Stimulated activated CD4-positive, alpha-beta T cell treated with anti-CD3 and anti-CD28 coated beads, Interleukin-12 subunit alpha, Interleukin-12 subunit beta, amount 100 ng/mL, for 48 hours (primary cell): ENCODE results near the gene ITIH4.
"Not testable (repeated sequence)": the region's sequence is repeated elsewhere in the genome, so short reads cannot be mapped to it uniquely, and the experiment has no call there.

ENCODE experiments used
- DNase-seq, 3 donors: peaks; one replicate each; pipeline ENCODE4 v3.0.0-alpha.2; 2020; ENCODE audit warnings: low read depth in 2 of 3, low spot score in 1 of 3

ITIH4 gene

DNA sequence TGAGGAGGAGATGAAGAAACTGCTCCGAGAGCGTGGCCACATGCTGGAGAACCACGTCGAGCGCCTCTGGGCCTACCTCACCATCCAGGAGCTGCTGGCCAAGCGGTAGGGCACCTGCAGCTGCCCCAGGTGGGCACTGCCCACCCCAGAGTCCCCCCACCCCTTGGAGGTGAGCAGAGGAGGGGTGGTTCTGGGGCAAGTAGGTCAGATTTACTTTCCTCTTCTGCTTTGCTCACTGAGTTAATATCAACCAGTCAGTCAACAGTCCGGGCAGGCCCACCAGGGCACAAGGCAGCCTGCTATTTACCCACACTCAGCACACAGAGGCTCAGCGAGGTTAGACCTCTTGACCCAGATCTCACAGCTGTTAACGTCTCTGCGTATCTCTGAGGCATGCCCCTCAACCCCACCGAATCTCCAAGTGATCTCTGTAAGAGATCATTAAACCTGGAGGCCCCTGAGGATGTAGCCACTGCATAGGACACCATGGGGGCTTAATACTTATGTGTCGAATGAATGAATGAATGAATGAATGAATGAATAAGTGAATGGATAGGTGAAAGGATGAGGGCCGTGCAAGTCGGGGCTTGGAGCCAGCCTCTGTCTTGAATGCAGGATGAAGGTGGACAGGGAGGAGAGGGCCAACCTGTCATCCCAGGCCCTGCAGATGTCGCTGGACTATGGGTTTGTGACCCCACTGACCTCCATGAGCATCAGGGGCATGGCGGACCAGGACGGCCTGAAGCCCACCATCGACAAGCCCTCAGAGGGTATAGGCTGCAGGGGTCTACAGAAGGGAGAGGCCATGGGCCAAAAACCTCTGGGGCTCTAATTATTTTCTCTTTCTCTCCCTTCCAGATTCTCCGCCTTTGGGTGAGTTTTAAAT, 43.9 kb downstream of the ITIH4 start:
- no peak for DNase-seq

DNA sequence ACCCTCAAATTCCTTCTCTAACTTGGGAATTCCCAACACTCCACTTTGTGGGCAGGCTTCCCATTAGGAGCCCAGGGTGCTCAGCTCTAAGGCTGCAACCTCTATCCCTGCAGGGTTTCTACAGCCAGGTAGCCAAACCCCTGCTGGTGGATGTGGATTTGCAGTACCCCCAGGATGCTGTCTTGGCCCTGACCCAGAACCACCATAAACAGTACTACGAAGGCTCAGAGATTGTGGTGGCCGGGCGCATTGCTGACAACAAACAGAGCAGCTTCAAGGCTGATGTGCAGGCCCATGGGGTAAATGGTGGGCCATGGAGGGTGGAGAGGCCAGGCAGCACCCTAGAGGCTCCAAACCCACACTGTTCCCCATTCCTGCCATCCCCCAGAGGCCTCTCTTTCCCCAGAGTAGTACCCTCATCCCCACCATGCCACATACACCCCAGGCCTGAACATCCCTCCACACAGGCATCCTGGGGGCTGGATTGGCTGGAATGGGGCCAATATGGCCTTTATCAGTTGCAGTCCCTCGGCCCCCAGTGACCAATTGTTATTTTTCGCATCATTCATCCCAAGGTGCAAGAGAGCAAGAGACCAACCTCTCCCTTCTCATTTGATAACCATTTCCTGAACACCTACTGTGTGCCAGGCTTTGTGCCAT, 45.4 kb downstream of the ITIH4 start:
- no peak for DNase-seq

DNA sequence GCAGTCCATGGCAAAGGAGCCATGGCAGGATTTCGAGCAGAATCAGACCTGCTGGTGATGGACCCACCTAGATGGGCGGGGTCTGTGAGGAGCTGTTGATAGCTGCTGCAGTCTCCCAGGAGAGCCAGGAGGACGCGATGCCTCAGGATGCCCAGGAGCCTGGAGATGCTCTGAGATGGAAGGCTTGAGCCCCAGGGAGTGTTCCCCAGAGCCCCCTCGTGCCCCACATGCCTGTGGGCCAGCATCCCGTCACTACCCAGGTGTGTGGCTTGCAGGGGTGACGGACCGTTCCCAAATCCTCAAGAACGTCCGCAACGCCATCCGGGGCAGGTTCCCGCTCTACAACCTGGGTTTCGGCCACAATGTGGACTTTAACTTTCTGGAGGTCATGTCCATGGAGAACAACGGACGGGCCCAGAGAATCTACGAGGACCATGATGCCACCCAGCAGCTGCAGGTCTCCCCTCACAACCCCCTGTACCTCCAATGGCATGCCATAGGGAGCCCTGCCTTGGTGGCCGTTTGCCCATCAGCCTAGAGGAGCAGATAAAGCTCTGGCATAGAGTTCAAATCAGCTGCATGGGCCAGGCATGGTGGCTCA, 46.4 kb downstream of the ITIH4 start:
- no peak for DNase-seq

DNA sequence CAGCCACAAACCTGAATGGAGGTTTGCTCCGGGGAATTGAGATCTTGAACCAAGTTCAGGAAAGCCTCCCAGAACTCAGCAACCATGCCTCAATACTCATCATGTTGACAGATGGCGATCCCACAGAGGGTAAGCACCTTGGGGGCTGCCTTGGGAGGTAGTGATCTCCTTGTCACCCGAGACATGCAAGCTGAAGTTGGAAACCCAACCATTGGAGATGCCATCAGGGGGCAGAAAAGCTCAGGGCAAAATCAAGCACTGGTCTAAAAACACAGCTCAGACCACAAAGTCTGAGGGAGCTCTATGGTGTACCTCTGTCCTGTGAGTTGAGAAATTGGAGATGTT, 47.3 kb downstream of the ITIH4 start:
- DNase-seq, result no peak

DNA sequence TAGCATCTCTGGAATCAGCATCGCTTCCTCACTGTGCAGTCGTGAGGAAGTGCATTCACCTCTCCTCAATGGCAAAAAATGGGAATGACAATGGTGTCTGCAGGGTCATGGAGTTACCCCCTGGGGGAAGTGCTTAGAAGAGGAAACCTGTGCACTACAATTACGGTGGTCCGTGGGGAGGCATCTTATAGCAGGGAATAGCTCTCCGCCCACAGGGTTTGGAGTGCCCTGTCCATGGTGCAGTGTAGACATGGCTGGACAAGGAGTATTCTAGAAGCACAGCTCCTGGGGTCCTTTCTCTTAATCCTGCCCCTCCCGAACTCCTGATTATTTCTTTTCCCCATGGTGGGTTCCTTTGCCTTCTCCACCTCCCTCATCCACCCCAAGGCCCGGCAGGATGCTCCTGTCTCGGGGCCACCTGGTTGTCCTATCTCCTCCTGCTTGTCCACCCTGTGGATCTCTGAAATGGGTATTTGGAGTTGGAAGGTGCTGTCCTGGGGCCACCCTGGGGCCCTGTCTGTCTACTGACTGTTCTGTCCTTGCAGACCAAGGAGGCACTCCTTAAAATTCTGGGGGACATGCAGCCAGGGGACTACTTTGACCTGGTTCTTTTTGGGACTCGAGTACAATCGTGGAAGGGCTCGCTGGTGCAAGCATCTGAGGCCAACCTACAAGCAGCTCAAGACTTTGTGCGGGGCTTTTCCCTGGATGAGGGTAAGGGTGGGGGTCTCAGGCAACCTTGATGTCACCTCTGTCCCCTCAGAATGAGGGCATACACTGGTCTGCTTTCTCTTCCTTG, 47.9 kb downstream of the ITIH4 start:
- DNase-seq, result no peak

DNA sequence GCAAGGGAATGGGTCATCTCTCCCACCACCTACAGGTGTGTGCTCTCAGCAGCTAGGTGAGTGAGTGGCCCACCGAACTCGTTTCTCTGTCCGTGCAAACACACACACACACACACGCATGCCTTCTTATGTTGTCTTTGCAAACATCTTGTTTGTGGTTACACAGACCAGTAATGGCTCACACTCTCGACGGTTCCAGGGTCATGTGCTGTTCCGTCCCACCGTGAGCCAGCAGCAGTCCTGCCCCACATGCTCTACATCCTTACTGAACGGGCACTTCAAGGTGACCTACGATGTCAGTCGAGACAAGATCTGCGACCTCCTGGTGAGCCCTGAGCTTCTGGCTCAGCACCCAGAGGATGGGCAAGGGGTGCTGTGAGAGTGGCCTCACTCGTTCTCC, 48.7 kb downstream of the ITIH4 start:
- no peak for DNase-seq

DNA sequence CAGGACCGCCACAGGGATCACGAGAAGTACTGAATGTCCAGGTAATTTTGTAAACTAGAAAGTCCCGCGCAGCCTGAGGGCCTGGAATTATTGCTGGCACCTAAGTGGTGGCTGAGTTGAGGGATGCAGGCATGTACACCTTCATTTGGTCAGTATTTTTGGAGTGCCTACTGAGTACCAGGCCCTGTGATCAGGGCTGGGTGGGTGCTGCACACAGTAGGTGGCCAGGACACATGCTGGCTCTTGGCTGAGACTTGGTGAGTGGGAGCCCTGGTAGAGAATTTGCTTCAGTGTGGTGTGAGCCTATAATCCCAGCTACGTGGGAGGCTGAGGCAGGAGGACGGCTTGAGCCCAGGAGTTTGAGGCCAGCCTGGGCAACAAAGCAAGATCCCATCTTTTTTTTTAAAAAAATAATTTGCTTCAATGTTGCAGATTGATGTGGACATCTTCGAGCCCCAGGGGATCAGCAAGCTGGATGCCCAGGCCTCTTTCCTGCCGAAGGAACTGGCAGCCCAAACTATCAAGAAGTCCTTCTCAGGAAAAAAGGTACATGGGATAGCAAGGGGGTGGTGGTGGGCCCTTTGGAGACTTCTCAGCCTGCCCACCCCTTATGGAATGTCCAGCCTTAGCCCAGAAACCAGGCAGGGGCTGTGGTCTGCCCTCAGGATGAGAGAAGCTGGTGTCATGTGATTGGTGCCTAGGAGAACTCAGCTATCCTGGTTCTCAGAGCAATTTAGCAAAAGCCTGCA, 50.5 kb downstream of the ITIH4 start:
- no peak for DNase-seq

DNA sequence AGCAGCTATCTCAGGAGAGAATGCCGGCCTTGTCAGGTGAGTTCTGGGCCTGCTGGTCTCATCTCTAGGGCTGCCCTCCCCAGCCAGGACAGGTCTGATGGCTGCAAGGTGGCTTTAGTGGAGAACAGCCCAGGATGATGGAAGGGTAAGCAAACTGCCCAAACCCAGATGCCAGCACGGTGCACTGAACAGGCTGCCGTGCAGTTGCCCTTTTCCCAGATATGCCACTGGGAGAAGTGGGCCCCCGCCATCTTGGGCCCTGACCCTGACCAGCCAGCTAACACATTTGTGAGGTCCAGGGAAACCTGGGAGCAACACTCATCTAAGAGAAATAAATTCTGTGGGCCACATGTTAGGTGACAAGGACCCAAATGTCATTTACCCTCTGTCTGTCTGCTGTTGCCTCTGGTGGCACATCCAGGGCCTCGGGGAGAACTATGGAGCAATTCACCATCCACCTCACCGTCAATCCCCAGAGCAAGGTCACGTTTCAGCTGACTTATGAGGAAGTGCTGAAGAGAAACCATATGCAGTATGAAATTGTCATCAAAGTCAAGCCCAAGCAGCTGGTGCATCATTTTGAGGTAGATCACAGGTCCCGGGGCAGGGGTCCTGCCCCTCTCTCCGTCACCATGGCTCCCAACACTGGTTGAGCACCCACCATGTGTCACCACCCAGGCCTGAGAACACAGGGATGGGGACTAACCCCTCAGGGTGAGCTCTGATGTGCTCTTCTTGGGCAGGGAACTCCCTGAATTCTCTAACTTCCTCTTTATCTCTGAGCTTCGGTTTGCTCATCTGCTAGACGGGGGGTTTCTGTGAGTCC, 51.2 kb downstream of the ITIH4 start:
- DNase-seq, result no peak

DNA sequence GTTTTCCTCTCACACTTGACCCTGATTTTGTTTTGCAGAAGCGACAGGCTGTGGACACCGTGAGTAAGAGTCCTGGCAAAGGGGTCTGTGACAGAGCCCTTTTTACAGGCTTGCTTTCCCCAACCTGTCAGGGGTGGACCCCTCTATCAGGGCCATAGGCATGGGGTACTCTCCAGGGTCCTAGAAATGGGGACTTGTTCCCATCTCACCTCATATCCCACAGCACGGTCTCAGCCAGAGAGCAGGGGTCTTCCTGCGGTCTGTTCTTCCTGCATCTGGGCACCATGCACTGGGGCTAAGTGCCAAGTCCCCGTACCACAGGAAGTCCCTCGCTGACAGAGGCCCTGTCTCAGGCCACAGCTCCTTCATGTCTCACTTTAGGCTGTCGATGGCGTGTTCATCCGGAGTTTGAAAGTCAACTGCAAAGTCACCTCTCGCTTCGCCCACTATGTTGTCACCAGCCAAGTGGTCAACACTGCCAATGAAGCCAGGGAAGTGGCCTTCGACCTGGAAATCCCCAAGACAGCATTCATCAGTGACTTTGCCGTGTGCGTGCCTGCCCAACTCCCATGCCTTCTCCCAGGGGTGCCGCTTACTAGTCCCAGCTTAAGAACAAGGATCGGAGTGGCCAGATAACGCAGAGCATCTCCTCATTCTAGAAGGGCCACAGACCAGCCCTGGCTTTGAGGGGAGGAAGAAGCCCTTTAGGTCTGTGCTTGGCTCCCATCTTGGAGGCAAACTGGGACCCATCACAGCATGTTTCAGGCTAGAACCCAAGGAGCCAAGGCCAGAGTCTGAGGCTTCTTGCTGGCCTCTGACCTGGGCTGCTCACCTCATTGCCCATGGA, 52.3 kb downstream of the ITIH4 start:
- no peak for DNase-seq

DNA sequence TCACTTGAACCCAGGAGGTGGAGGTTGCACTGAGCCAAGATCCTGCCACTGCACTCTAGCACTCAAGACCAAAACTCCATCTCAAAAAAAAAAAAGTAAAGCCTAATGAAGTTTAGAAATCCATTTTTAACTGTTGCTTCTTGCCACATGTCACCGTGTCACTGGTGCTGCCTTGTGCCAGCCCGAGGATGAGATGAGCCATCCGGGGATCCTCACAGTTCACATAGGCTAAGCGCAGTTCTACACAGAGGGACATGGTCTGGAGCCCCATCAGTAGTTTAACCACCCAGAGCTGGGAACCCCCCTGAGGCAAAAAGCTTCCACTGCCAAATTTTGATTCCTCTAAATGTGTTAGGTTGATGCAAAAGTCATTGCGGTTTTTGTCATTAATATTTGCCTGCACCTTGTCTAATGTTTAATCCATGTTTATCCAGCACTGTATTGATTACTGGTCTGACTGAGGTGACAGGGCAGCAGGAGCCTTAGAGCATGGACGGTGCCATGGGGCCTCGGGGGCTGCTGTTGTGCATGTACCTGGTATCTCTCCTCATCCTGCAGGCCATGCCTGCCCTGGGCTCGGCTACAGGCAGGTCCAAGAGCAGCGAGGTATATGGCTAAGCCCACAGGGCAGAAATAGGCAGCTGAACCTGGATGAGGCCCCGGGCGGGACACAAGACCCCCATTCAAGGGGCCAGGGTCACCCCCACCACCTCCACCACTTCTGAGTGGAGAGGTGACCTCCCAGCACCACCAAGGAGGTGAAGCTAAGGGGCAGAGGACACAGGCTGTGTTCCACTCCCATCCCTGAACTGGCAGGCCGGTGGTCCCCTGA, 53.1 kb downstream of the ITIH4 start, which contains the start of gene ITIH1:
Gene ITIH1 (plus strand): TSS at position 473 of the 832 bp plus-strand sequence. CDS start 17 bp downstream, at position 490.
- DNase-seq, result no peak

DNA sequence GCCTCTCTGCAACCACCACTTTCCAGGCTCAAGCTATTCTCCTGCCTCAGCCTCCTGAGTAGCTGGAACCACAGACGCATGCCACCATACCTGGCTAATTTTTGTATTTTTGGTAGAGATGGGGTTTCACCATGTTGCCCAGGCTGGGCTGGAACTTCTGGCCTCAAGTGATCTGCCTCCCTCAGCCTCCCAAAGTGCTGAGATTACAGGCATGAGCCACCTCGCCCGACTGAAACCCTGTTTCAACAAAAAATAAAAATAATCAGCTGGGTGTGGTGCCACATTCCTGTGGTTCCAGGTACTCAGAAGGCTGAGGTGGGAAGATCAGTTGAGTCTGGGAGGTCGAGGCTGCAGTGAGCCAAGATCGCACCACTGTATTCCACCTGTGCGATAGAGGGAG, 54.0 kb downstream of the ITIH4 start:
- DNase-seq, result not testable (repeated sequence)

DNA sequence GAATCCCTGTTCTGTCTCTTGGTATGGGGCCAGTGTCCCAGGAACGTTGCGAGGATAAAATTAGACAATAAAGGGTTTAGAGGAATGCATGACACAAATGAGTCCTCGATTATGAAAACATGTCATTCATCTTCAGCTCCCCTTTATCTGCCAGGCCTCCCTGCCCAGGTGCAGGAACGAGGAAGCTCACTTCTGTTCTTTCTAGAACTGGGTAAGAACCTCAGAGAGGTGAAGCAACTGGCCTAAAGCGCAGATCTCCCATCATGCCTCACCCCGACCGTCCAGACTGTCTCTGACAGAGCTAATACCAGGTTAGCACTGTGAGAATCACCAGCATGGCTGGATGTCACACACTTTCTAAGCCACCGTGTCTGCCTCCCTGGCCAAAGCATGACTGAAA, 54.6 kb downstream of the ITIH4 start:
- DNase-seq, result no peak

DNA sequence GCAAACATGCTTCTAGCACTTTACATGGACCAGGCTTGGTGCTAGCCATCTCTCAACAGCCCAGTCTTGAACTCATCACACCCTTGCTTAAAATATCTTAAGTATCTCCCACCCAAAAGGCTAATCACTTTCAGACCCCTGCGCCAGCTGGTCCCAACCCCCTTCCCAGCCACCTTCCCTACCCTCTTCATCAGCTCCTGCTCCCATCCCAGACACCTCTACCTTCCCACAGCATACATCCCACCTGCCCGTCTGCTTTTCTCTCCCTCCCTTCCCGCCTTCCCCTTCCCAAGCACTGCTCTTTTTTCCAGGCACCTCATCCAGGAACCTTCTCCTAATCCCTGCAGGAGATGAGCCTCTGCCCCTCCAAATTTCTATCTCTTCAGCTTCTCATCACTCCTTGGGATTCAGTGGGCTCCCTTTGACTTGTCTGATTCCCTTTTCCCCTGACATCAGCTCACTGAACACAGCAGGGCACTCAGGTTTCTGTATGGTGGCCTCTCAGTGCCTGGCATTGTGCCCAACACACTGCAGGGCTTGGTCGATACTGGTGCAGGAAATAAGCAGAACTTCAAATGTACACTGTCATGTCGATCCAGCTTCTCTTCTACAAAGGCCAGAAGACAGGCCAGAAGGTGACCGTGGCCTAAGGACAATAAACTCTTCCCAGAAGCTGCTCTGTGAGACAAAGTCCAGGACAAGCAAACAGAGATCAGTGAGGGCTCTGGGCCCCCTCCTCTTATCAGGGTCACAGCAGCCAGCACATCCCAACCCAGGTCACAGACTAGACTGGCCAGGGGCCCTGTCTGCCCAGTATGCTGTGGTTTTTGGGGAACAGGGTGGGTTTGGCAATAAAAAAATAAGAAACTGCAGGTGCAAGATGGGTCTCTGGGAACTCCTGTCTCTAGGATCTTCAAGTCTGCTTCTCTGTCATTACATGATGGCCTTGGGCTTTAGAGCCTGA, 55.3 kb downstream of the ITIH4 start:
- no peak for DNase-seq

DNA sequence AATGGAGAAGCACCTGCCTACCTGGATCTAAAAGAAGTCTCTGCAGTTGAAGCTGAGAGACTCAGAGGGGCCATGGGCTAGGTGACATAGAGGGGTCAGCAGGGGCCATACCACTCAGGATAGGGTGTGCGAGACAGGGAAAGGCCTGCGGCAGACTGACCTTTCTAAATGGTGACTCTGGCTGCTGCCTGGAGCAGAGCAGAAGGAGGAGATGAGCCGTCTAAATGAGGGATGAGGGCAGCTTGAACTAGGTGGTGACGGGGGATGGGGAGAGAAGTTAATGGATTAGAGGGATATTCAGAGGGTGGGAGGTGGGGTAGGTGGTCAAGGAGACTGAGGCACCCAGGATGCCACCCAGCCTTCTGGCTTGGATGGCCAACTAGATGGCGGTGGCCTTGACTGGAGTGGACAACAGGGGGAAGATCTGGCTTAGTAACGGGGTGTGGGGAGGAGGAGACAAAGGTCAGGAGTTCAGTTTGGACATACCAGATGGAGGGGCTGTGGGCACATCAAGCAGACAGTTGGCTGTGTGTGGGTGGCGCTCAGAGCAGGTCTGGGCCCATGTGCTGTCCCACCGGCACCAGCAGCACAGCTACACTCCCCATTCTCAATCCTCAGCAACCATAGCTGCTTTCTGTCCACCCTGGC, 56.3 kb downstream of the ITIH4 start:
- DNase-seq, result no peak

DNA sequence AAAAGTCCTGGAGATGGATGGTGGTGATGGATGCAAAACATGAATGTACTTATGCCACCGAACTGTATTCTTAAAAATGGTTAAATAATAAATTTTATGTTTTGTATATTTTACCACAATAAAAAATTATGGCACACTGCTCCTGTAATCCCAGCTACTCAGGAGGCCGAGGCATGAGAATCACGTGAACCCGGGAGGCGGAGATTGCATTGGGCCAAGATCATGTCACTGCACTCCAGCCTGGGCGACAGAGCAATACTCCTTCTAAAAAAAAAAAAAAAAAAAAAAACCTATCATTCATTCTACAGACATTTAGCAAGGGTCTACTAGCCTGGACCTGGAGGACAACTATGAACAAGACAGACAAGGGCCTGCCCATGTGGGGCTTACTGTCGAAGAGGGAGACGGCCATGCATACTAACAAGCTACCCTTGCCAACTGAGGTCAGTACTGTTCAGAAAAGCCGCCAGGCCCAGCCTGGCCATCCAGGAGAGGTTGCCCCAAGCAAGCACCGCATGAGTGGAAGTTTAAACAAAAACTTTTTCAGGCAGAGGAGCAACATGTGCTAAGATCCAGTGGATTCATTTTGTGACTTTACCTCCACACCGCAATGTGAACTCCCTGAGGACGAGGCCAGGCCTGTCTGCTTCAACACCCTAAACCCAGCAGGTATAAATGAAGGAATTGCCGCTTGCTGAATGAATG, 57.0 kb downstream of the ITIH4 start:
- DNase-seq, result no peak

DNA sequence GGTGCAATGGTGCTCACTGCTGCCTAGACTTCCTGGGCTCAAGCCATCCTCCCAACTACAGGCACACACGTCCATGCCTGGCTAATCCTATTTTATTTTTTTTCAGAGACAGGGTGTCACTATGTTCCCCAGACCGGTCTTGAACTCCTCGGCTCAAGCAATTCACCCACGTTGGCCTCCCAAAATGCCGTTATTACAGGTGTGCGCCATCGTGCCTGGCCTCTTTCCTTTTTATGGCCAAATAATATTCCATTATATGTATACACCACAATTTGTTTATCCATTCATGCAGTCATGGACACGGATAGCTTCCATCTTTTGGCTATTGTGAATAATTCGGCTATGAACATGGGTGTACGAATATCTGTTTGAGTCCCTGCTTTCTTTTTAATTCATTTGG, 58.8 kb downstream of the ITIH4 start:
- no peak for DNase-seq
